Body of pancreas (tissue), 4 donors: ENCODE measurements around the gene MTHFS.

Experiments used
- POLR2A ChIP-seq, 3 donors: fragments of 450-650 bp; IDR thresholded peaks; one replicate each; pipeline ENCODE4 v1.6.1; 2016; ENCODE audit warnings: antibody characterized with exemption in 3 of 3, mild to moderate bottlenecking in 2 of 3
- TF ChIP-seq, protein P1 (sequence below), 7 experiments: fragments of 450-650 bp in 4 of 7; fragments of 200-600 bp in 3 of 7; sonication (generic) in 3 of 7; IDR thresholded peaks; one replicate each; pipeline ENCODE4 v1.5.1; 2016 to 2019; ENCODE audit warnings: antibody characterized with exemption in 7 of 7

DNA sequence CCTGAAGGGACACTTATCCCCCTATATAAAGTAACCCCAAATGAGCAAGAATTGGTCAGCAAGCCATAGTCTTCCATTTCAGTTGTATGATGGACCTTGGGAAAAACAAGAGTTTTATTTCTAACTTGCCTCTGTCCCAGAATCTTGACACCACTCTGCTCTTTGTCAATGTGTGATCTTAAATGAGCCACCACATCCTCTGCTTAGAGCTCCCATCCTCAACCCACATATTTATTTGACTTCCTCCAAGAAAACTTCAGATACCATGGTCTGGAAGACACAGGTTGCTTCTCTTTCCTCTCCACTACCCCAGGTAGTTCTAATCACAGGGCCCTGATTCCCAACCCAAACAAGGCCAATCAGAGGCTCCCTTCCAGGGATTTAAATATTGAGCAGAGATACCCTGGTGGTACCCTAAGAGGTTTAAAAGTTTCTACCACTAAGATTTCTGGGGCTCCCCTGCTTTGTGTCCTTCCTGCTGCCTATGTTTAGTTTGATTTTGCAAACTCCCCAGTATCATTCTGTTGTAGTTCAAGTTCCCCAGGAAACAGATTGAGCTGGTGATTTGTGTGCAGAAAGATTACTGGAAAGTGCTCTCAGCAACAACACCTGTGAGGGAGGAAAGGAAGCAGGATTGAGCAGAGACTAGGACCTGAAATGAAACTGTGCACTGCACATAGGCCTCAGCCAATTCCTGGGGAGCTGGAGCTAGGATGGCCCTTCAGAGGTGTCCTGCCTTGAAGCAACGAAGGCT lies 64.3 kb downstream of the MTHFS start:
- TF ChIP-seq, protein P1, sequence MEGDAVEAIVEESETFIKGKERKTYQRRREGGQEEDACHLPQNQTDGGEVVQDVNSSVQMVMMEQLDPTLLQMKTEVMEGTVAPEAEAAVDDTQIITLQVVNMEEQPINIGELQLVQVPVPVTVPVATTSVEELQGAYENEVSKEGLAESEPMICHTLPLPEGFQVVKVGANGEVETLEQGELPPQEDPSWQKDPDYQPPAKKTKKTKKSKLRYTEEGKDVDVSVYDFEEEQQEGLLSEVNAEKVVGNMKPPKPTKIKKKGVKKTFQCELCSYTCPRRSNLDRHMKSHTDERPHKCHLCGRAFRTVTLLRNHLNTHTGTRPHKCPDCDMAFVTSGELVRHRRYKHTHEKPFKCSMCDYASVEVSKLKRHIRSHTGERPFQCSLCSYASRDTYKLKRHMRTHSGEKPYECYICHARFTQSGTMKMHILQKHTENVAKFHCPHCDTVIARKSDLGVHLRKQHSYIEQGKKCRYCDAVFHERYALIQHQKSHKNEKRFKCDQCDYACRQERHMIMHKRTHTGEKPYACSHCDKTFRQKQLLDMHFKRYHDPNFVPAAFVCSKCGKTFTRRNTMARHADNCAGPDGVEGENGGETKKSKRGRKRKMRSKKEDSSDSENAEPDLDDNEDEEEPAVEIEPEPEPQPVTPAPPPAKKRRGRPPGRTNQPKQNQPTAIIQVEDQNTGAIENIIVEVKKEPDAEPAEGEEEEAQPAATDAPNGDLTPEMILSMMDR (IDR thresholded peaks at IDR 0.05) = no peak
- TF ChIP-seq POLR2A (IDR thresholded peaks at IDR 0.05) = no peak
